T-cell (primary cell): ENCODE measurements around the gene NKAPL. TPM values are rescaled to one million over a fixed set of nuclear protein-coding genes. Genes with fewer than 3 reads are reported as not detected.

ENCODE experiments used
- ATAC-seq, 4 experiments: fragments of 200-7000 bp in 3 of 4; fragments of 150-1000 bp in 1 of 4; cut with Tn5 transposase; replicated peaks in 1 of 4; 1 replicate in 3 of 4; 2 replicates in 1 of 4; pipeline ENCODE4 v1.10.0; 2021; ENCODE audit warnings: moderate library complexity in 3 of 4, mild to moderate bottlenecking in 2 of 4, moderate number of reproducible peaks in 1 of 4
- CTCF ChIA-PET, 2 donors: fragments of 300-600 bp; sonication (Branson Sonifier 250); formaldehyde crosslinking; loops; one replicate each; lab custom pipeline; 2022; ENCODE audit warnings: antibody characterized with exemption in 2 of 2; lab: Charles Lee
- POLR2A ChIA-PET, 2 donors: fragments of 300-600 bp; sonication (Branson Sonifier 250); formaldehyde crosslinking; loops; one replicate each; lab custom pipeline; 2022; ENCODE audit warnings: antibody characterized with exemption in 2 of 2; lab: Charles Lee
- DNase-seq, 35 experiments: peaks; one replicate each; pipeline versions ENCODE4 v3.0.0 to v3.0.0-alpha.2; 2013 to 2023
- H3K27ac ChIP-seq: one replicate; pipeline ENCODE4 v1.5.1; 2013; ENCODE audit warnings: low read length
- H3K27me3 ChIP-seq, 2 experiments: replicated peaks in 1 of 2; 1 replicate in 1 of 2; 2 replicates in 1 of 2; pipeline versions ENCODE4 v1.6.1 to v1.7.0; 2013; ENCODE audit warnings: low read length in 1 of 2, mixed read lengths in 1 of 2; ENCODE audit not compliant: control insufficient read depth in 2 of 2, insufficient read depth in 2 of 2; ENCODE audit errors: extremely low read depth in 1 of 2
- H3K36me3 ChIP-seq, 2 donors: 1 replicate in 1 of 2; 2 replicates in 1 of 2; pipeline versions ENCODE4 v1.6.1 to v1.7.0; 2013; ENCODE audit warnings: low read length in 1 of 2; ENCODE audit not compliant: control insufficient read depth in 2 of 2, insufficient read depth in 1 of 2; ENCODE audit errors: extremely low read depth in 1 of 2
- H3K4me1 ChIP-seq, 2 experiments: 1 replicate in 1 of 2; 2 replicates in 1 of 2; pipeline versions ENCODE4 v1.6.1 to v1.7.0; 2013; ENCODE audit warnings: low read length in 2 of 2, mixed read lengths in 1 of 2; ENCODE audit not compliant: insufficient read depth in 2 of 2, control insufficient read depth in 1 of 2; ENCODE audit errors: extremely low read depth in 1 of 2
- H3K4me3 ChIP-seq, 2 donors: 1 replicate in 1 of 2; 2 replicates in 1 of 2; pipeline versions ENCODE4 v1.5.1 to v1.7.0; 2013; ENCODE audit warnings: mild to moderate bottlenecking in 2 of 2, low read length in 1 of 2, moderate library complexity in 1 of 2; ENCODE audit not compliant: control insufficient read depth in 1 of 2; ENCODE audit errors: extremely low read depth in 1 of 2
- H3K9me3 ChIP-seq: 2 replicates; pipeline ENCODE4 v1.7.0; 2013
- H3K27ac Mint-ChIP-seq, 2 donors: one replicate each; pipeline ENCODE4 v1.8.0; 2020 to 2021; ENCODE audit warnings: mild to moderate bottlenecking in 2 of 2, mixed read lengths in 2 of 2
- H3K27me3 Mint-ChIP-seq, 2 donors: one replicate each; pipeline ENCODE4 v1.8.0; 2021 to 2022; ENCODE audit warnings: mixed read lengths in 2 of 2
- H3K36me3 Mint-ChIP-seq: one replicate; pipeline ENCODE4 v1.8.0; 2021; ENCODE audit warnings: mixed read lengths
- H3K4me1 Mint-ChIP-seq, 3 donors: one replicate each; pipeline ENCODE4 v1.8.0; 2020 to 2022; ENCODE audit warnings: mixed read lengths in 3 of 3, mild to moderate bottlenecking in 1 of 3
- H3K4me3 Mint-ChIP-seq, 3 donors: one replicate each; pipeline ENCODE4 v1.8.0; 2020 to 2022; ENCODE audit warnings: mild to moderate bottlenecking in 3 of 3, mixed read lengths in 3 of 3, moderate library complexity in 3 of 3
- H3K9me3 Mint-ChIP-seq, 3 donors: one replicate each; pipeline ENCODE4 v1.8.0; 2020 to 2022; ENCODE audit warnings: mixed read lengths in 3 of 3
- WGBS: methylation state at CpG from one replicate; pipeline ENCODE4 v1.1.5; 2013; ENCODE audit warnings: missing lambda C conversion rate; ENCODE audit not compliant: insufficient coverage; 5-methylcytosine and 5-hydroxymethylcytosine counted together
- total RNA-seq, 35 experiments: library from RNA in 6 of 35; stranded (reverse) in 6 of 35; fragments of 120-200 nt in 1 of 35; gene quantifications; one replicate each; pipeline versions ENCODE4 v1.2.1 to v1.2.4 and lab custom pipeline; 2013 to 2026

Gene NKAPL
- total RNA-seq, 5 donors from 2014 or later (not counting 1 experiment from before 2014, with no cell fraction given), result 0.32 TPM; not detected in 4

- Histone ChIP-seq H3K4me1 (no peaks in the 10 kb centered on the region), H3K27ac (no peak overlapping the region), H3K9me3 (no peaks in the 10 kb centered on the region), H3K4me3 (no peak overlapping the region), H3K27me3 (no peaks in the 10 kb centered on the region), H3K36me3 (peaks cover 0 to 46% of the 10 kb centered on the region in 2 donors)
- Mint-ChIP-seq H3K27me3 (no peaks in the 10 kb centered on the region), H3K4me1 (peaks cover 2 to 18% (median 3%) of the 10 kb centered on the region in 3 donors), H3K36me3 (peaks cover 49% of the 10 kb centered on the region), H3K27ac (no peak overlapping the region), H3K4me3 (no peak overlapping the region), H3K9me3 (no peaks in the 10 kb centered on the region)
- no peak for ATAC-seq
- ChIA-PET POLR2A (no interaction called here), CTCF (no interaction called here)
- WGBS, result 100% methylated on average over 1 of the region's 3 CpGs
- no peak for DNase-seq
Observed at GRCh38 chr6:28243946-28244345, 15.2 kb upstream of the NKAPL start.

GRCh38 chr6:28245206-28245941 lies 13.7 kb upstream of the NKAPL start:
- Mint-ChIP-seq H3K36me3 (peaks cover 49% of the 10 kb centered on the region), H3K27ac (no peak overlapping the region), H3K4me1 (peaks cover 14 to 28% (median 14%) of the 10 kb centered on the region in 3 donors), H3K27me3 (no peaks in the 10 kb centered on the region), H3K9me3 (no peaks in the 10 kb centered on the region), H3K4me3 (no peak overlapping the region)
- Histone ChIP-seq H3K4me1 (peaks cover 0 to 4% of the 10 kb centered on the region in 2 experiments), H3K36me3 (peaks cover 0 to 46% of the 10 kb centered on the region in 2 donors), H3K4me3 (no peak overlapping the region), H3K9me3 (no peaks in the 10 kb centered on the region), H3K27me3 (no peaks in the 10 kb centered on the region), H3K27ac (no peak overlapping the region)
- CTCF ChIA-PET, result no interaction called here
- ATAC-seq (no peak), DNase-seq (no peak)
- POLR2A ChIA-PET, result no interaction called here
- 83% methylated on average over 4 of the region's 6 CpGs for whole genome bisulfite sequencing

DNA sequence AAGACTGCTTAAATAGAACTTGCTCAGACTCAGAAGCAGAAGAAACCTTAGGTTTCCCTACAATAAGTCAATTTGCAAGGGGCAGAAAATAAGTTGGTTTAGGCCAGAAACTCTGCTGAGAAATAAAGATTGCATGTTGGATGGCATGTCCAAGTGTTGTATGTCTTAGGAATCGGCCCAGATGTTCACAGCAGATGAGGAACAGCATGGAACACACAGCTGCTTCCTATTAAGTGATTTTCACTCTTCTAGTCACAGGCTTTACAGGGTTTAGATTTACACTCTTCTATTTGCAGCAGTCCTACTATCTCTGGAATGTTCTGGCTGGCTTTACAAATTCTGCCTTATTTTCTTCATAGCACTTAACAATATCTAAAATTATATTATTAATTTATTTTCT lies 10.2 kb upstream of the NKAPL start:
- 67% methylated on average over 1 of the region's 1 CpG for WGBS
- H3K27ac ChIP-seq, result no peak overlapping the region
- Mint-ChIP-seq H3K36me3 (peaks cover 43% of the 10 kb centered on the region), H3K9me3 (no peaks in the 10 kb centered on the region), H3K4me1 (peaks cover 38 to 50% (median 41%) of the 10 kb centered on the region in 3 donors), H3K27me3 (no peaks in the 10 kb centered on the region), H3K4me3 (no peak overlapping the region), H3K27ac (no peak overlapping the region)
- H3K27me3 ChIP-seq, result no peaks in the 10 kb centered on the region
- no peak for DNase-seq
- no peak for ATAC-seq
- H3K36me3 ChIP-seq, result peaks cover 0 to 44% of the 10 kb centered on the region in 2 donors
- ChIA-PET CTCF (no interaction called here), POLR2A (interaction anchor here in 1 of 2 donors (1.3 kb wide), 1 partner anchor 18 kb away, joined by 3 read pairs; the partner anchor contains the start of gene ZSCAN26)
- H3K4me3 ChIP-seq, result no peak overlapping the region
- H3K4me1 ChIP-seq, result peaks cover 9 to 22% of the 10 kb centered on the region in 2 experiments
- no peaks in the 10 kb centered on the region for H3K9me3 ChIP-seq

DNA sequence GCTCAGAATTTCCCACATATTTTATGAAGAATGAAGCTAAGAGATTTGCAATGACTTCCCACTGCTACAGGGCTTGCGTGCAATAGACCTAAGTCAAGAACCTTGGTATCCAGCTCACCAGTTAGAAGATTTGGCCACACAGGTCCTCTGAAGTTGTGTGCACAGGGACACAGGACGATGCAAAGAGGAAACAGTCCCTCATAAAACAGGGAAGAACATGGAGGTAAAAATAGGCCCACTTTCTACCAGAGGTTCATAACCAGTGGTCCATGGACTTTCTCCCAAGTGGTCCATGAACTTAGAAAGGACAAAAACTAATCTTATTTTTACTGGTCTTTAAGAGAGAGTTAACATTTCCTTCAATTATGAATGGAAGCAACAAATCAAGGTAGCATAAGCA lies 8.3 kb upstream of the NKAPL start:
- Histone ChIP-seq H3K4me1 (peaks cover 9 to 22% of the 10 kb centered on the region in 2 experiments), H3K4me3 (peak overlapping the region in 1 of 2 donors; percentile 11), H3K27ac (no peak overlapping the region), H3K9me3 (no peaks in the 10 kb centered on the region), H3K36me3 (peaks cover 0 to 27% of the 10 kb centered on the region in 2 donors), H3K27me3 (peaks cover 0 to 2% of the 10 kb centered on the region in 2 experiments)
- DNase-seq (no peak), ATAC-seq (no peak)
- CTCF ChIA-PET, result interaction anchor here in 1 of 2 donors (0.8 kb wide), 1 partner anchor 105 kb away, joined by 3 read pairs; no protein-coding TSS in a partner anchor
- peaks cover 25% of the 10 kb centered on the region for H3K36me3 Mint-ChIP-seq
- no peaks in the 10 kb centered on the region for H3K9me3 Mint-ChIP-seq
- POLR2A ChIA-PET, result no interaction called here
- peaks cover 38 to 50% (median 41%) of the 10 kb centered on the region in 3 donors for H3K4me1 Mint-ChIP-seq
- WGBS, result 100% methylated on average over 1 of the region's 2 CpGs
- H3K27me3 Mint-ChIP-seq, result peaks cover 0 to 2% of the 10 kb centered on the region in 2 donors
- H3K4me3 Mint-ChIP-seq, result peak overlapping the region; percentile 66 to 94 (median 80)
- peak overlapping the region in 1 of 2 donors; percentile 68 for H3K27ac Mint-ChIP-seq

- CTCF ChIA-PET, result interaction anchor here in 1 of 2 donors (0.9 to 1.7 kb wide), 3 partner anchors 16 to 104 kb away, joined by 3 to 19 read pairs (median 6); partner anchors contain the start of gene ZSCAN26
- peak overlapping the region; percentile 63 to 96 for H3K4me3 ChIP-seq
- peaks cover 0 to 18% of the 10 kb centered on the region in 2 donors for H3K36me3 ChIP-seq
- Mint-ChIP-seq H3K9me3 (no peaks in the 10 kb centered on the region), H3K27me3 (peaks cover 0 to 5% of the 10 kb centered on the region in 2 donors), H3K27ac (peak overlapping the region; percentile 87 to 92), H3K4me1 (peaks cover 38 to 50% (median 41%) of the 10 kb centered on the region in 3 donors), H3K4me3 (peak overlapping the region; percentile 94 to 99 (median 98)), H3K36me3 (peaks cover 16% of the 10 kb centered on the region)
- POLR2A ChIA-PET, result interaction anchor here (1.0 to 1.5 kb wide), 4 partner anchors 15 to 110 kb away, joined by 3 to 17 read pairs (median 5); partner anchors contain the start of genes ZSCAN26 (in 2 of the 2) and ZKSCAN8 (in 1 of the 2)
- no peak overlapping the region for H3K27ac ChIP-seq
- 0% methylated on average over 24 of the region's 25 CpGs for WGBS
- DNase-seq, result peak in 28 of 35 experiments; percentile 2 to 52 (median 24)
- H3K27me3 ChIP-seq, result peaks cover 0 to 6% of the 10 kb centered on the region in 2 experiments
- H3K4me1 ChIP-seq, result peaks cover 9 to 22% of the 10 kb centered on the region in 2 experiments
- no peaks in the 10 kb centered on the region for H3K9me3 ChIP-seq
- peak; percentile 73 to 79 (median 76) for ATAC-seq
Observed at GRCh38 chr6:28251661-28252008, 7.5 kb upstream of the NKAPL start.
